Calu3 (cell line): Measurements from ENCODE around the gene TNFSF10. TPM values are rescaled to one million over a fixed set of nuclear protein-coding genes. Genes with fewer than 3 reads are reported as not detected.
"Not testable (repeated sequence)": the region's sequence is repeated elsewhere in the genome, so short reads cannot be mapped to it uniquely, and the experiment has no call there.

Experiments
- BruUV-seq: library from RNA; stranded (reverse); fragments of 400-500 nt; replicated peaks from 2 replicates; lab custom pipeline; 2021; lab: Mats Ljungman, UMichigan
- CTCF ChIA-PET: fragments of 300-600 bp; sonication (Branson Sonifier 250); formaldehyde crosslinking; loops from one replicate; lab custom pipeline; 2022; ENCODE audit warnings: antibody characterized with exemption; lab: Charles Lee
- DNase-seq: peaks from one replicate; pipeline ENCODE4 v3.0.0; 2022
- H3K27ac Mint-ChIP-seq: one replicate; pipeline ENCODE4 v1.8.0; 2022; ENCODE audit warnings: mixed read lengths; ENCODE audit not compliant: unreplicated experiment
- H3K27me3 Mint-ChIP-seq: one replicate; pipeline ENCODE4 v1.8.0; 2022; ENCODE audit warnings: mixed read lengths; ENCODE audit not compliant: unreplicated experiment
- H3K36me3 Mint-ChIP-seq: one replicate; pipeline ENCODE4 v1.8.0; 2022; ENCODE audit warnings: mild to moderate bottlenecking, moderate library complexity, mixed read lengths; ENCODE audit not compliant: insufficient read depth, unreplicated experiment
- H3K4me1 Mint-ChIP-seq: one replicate; pipeline ENCODE4 v1.8.0; 2022; ENCODE audit warnings: mild to moderate bottlenecking, low read depth, mixed read lengths; ENCODE audit not compliant: unreplicated experiment
- H3K4me3 Mint-ChIP-seq: one replicate; pipeline ENCODE4 v1.8.0; 2022; ENCODE audit warnings: mild to moderate bottlenecking, low read depth, moderate library complexity, mixed read lengths; ENCODE audit not compliant: unreplicated experiment
- H3K9me3 Mint-ChIP-seq: one replicate; pipeline ENCODE4 v1.8.0; 2022; ENCODE audit warnings: low read depth, mixed read lengths; ENCODE audit not compliant: unreplicated experiment
- intact Hi-C: fragments of 100-400 bp; cut with micrococcal nuclease; formaldehyde crosslinking; loops from one replicate; pipeline ENCODE4 v1.10.0; 2022; ENCODE audit not compliant: unreplicated experiment
- total RNA-seq: library from RNA; stranded (reverse); gene quantifications from 2 replicates; pipeline ENCODE4 v1.2.3, GENCODE V29; 2022
- TF ChIP-seq, protein P1 (sequence below): fragments of 200-600 bp; IDR thresholded peaks from one replicate; pipeline ENCODE4 v1.8.0; 2022; ENCODE audit warnings: antibody characterized with exemption; ENCODE audit not compliant: unreplicated experiment

The TNFSF10 gene
- total RNA-seq, 1 experiment from 2014 or later, result 41.4 TPM

DNA sequence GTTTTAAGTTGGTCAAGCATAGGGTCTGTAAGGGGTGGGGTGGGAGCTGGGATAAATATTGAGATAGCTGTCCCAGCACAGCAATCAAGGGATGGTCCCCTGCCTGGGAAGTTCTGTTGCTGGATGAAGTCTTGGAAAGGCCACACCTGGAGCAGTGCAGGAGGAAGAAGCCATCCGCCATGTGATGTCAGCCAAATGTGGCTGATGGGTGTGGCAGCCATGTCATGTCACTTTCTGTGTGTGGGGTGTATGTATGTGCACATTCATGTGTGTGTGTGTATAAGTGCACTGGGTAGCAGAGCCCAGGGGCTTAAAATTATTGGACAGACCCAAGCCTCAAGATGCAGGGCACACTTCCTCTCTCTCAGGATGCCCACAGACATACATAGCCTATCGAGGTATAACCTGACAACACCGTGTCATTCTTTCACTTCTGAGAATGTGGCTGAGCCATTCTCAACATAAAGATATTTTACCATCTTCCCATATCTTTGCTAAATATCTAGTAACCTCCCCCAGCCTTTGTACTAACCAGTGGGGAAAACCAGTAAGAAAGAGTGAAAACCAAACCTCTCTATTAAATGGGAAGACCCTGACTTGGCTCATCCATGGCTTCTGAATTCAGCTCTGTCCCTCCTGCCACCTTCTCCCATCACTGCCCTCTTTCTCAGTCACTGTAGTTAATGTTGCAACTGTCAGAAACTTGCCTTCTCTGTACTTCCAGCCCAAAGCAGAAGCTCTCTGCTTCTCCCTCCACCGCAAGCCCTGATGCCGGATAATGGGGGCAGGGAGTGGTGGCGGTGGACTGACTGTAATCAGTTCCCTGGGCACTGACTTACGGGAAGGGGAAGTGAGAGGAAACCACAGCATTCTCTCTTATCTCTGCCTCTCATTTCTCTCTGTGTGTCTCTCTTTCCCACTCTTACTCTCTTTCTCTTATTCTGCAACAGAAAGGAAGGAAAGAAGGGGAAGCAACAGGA, 11.2 kb downstream of the TNFSF10 start:
- H3K36me3 Mint-ChIP-seq, result peaks cover 24% of the 10 kb centered on the region
- CTCF ChIA-PET, result interaction anchor here (0.6 kb wide), 1 partner anchor 28 kb away, joined by 4 read pairs; no protein-coding TSS in a partner anchor
- no peak overlapping the region for H3K27ac Mint-ChIP-seq
- H3K9me3 Mint-ChIP-seq, result no peaks in the 10 kb centered on the region
- no TSS peak for BruUV-seq
- TF ChIP-seq, protein P1, sequence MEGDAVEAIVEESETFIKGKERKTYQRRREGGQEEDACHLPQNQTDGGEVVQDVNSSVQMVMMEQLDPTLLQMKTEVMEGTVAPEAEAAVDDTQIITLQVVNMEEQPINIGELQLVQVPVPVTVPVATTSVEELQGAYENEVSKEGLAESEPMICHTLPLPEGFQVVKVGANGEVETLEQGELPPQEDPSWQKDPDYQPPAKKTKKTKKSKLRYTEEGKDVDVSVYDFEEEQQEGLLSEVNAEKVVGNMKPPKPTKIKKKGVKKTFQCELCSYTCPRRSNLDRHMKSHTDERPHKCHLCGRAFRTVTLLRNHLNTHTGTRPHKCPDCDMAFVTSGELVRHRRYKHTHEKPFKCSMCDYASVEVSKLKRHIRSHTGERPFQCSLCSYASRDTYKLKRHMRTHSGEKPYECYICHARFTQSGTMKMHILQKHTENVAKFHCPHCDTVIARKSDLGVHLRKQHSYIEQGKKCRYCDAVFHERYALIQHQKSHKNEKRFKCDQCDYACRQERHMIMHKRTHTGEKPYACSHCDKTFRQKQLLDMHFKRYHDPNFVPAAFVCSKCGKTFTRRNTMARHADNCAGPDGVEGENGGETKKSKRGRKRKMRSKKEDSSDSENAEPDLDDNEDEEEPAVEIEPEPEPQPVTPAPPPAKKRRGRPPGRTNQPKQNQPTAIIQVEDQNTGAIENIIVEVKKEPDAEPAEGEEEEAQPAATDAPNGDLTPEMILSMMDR, result no peak
- peaks cover 16% of the 10 kb centered on the region for H3K4me1 Mint-ChIP-seq
- H3K27me3 Mint-ChIP-seq, result no peaks in the 10 kb centered on the region
- no peak for DNase-seq
- H3K4me3 Mint-ChIP-seq, result no peak overlapping the region
- intact Hi-C loops, result no loop called here

DNA sequence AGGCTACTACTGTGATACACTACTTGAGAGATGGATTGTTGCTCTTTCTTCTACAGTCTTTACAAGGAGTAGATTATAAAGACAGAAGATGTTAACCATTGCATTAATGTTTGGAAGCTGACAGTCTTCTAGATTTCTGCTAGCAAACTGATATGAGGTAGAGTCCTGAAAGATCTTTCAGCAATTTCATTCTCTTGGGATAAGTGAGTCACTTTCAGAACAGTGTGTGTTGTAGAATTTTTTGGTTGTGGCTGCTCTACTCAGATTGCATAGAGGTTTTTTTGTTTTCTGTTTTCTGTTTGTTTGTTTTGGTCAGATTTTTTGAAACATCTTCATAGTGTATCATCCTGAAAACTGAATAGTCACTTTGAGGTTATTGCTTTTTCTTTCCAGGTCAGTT, 17.1 kb downstream of the TNFSF10 start:
- DNase-seq, result no peak
- TF ChIP-seq, protein P1, result no peak

DNA sequence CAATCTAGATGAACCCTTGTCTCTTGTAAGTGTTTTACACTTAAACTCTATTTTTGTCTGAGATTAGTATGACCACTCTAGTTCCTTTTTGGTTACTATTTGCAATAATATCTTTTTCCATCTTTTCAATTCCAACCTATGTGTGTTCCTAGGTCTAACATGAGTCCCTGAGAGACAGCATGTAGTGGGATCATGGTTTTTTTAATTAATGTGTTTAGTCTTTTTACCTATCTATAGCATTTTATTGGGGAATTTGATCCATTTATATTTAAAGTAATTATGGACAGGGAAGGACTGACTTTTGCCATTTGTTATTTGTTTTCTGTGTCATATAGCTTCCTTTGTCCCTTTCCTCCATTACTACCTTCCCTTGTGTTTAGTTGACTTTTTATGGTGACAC, 21.7 kb downstream of the TNFSF10 start:
- Mint-ChIP-seq H3K27me3 (no peaks in the 10 kb centered on the region), H3K9me3 (peaks cover 5% of the 10 kb centered on the region), H3K4me1 (no peaks in the 10 kb centered on the region), H3K27ac (no peak overlapping the region), H3K36me3 (peaks cover 12% of the 10 kb centered on the region), H3K4me3 (no peak overlapping the region)
- CTCF ChIA-PET, result no interaction called here
- no TSS peak for BruUV-seq
- intact Hi-C loops, result no loop called here
- TF ChIP-seq, protein P1, result no peak
- DNase-seq, result no peak

More for the DNA sequence above, 17.1 kb downstream of the TNFSF10 start:
- no peaks in the 10 kb centered on the region for H3K27me3 Mint-ChIP-seq
- no peak overlapping the region for H3K4me3 Mint-ChIP-seq
- H3K36me3 Mint-ChIP-seq, result peaks cover 25% of the 10 kb centered on the region
- H3K9me3 Mint-ChIP-seq, result peaks cover 5% of the 10 kb centered on the region
- BruUV-seq, result TSS peak; percentile 82
- intact Hi-C loops, result no loop called here
- no peak overlapping the region for H3K27ac Mint-ChIP-seq
- CTCF ChIA-PET, result interaction anchor here (0.7 kb wide), 1 partner anchor 500 kb away, joined by 12 read pairs; no protein-coding TSS in a partner anchor
- H3K4me1 Mint-ChIP-seq, result no peaks in the 10 kb centered on the region

DNA sequence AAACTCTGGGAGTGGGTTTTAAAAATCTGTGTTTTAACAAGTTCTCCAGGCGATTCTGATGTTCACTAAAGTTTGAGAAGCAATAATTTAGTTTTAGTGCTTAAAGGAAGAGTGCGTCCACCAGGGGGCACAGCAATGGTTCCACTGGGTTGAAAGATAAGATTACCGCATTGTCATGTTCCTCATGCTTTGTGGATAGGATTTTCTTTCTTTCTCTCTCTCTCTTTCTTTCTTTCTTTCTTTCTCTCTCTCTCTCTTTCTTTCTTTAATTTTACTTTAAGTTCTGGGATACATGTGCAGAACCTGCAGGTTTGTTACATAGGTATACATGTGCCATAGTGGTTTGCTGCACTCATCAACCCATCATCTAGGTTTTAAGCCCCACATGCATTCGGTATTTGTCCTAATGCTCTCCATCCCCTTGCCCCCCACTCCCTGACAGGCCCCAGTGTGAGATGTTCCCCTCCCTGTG, 33.0 kb downstream of the TNFSF10 start:
- intact Hi-C loops, result loop anchor here (1.0 kb wide), 4 partner anchors 70 to 176 kb away; no protein-coding TSS in a partner anchor
- peak; percentile 90 for DNase-seq
- H3K4me3 Mint-ChIP-seq, H3K27me3 Mint-ChIP-seq, H3K27ac Mint-ChIP-seq, BruUV-seq, CTCF ChIA-PET, H3K36me3 Mint-ChIP-seq, H3K9me3 Mint-ChIP-seq: not testable (repeated sequence)
- H3K4me1 Mint-ChIP-seq, result peaks cover 24% of the 10 kb centered on the region
- TF ChIP-seq, protein P1, result peak; percentile 93
